B cell (primary cell): Measurements from ENCODE around the gene AKR1A1.

Experiments used
- CTCF ChIP-seq: fragments of 200-600 bp; IDR thresholded peaks from one replicate; pipeline ENCODE4 v1.8.0; 2022; ENCODE audit warnings: antibody characterized with exemption, mild to moderate bottlenecking
- EZH2 ChIP-seq: IDR thresholded peaks from 2 replicates; pipeline ENCODE4 v1.6.1; 2012; ENCODE audit warnings: borderline replicate concordance, low read depth, mild to moderate bottlenecking, moderate library complexity, low read length; ENCODE audit not compliant: insufficient read depth, poor library complexity, severe bottlenecking

- TF ChIP-seq CTCF (no peak), EZH2 (no peak)
These were observed 23.5 kb downstream of the AKR1A1 start for GRCh38 chr1:45574105-45574626.
